Stimulated activated CD4-positive, alpha-beta T cell treated with anti-CD3 and anti-CD28 coated beads, Interleukin-15, amount 100 ng/mL, for 24 hours (primary cell): Measurements from ENCODE around the gene MRPL38.
"Not testable (repeated sequence)": the region's sequence is repeated elsewhere in the genome, so short reads cannot be mapped to it uniquely, and the experiment has no call there.

Experiments
- DNase-seq: peaks from one replicate; pipeline ENCODE4 v3.0.0-alpha.2; 2020

MRPL38 gene

GRCh38 chr17:75875182-75875939 is 29.3 kb downstream of the MRPL38 start:
- DNase-seq = no peak

GRCh38 chr17:75874323-75875181 is 30.1 kb downstream of the MRPL38 start:
- DNase-seq = no peak

GRCh38 chr17:75873587-75874322 is 30.9 kb downstream of the MRPL38 start:
- no peak for DNase-seq

GRCh38 chr17:75872434-75873351 is 32.0 kb downstream of the MRPL38 start:
- DNase-seq = peak; percentile 46

GRCh38 chr17:75870228-75870627 is 34.5 kb downstream of the MRPL38 start:
- not testable (repeated sequence) for DNase-seq

GRCh38 chr17:75869282-75870141 is 35.2 kb downstream of the MRPL38 start:
- no peak for DNase-seq

GRCh38 chr17:75868730-75869281 is 35.9 kb downstream of the MRPL38 start:
- not testable (repeated sequence) for DNase-seq

- DNase-seq = not testable (repeated sequence)
These were observed 39.1 kb downstream of the MRPL38 start for GRCh38 chr17:75865404-75866188.

GRCh38 chr17:75864887-75865286 is 39.8 kb downstream of the MRPL38 start:
- DNase-seq = not testable (repeated sequence)

GRCh38 chr17:75864448-75864871 is 40.2 kb downstream of the MRPL38 start:
- DNase-seq = peak; percentile 50

GRCh38 chr17:75861927-75862317 is 42.8 kb downstream of the MRPL38 start:
- no peak for DNase-seq

- DNase-seq = not testable (repeated sequence)
These were observed 45.3 kb downstream of the MRPL38 start for GRCh38 chr17:75859358-75859757.

GRCh38 chr17:75856062-75856756 is 48.5 kb downstream of the MRPL38 start:
- no peak for DNase-seq

GRCh38 chr17:75855310-75856061 is 49.2 kb downstream of the MRPL38 start, which contains the start of gene WBP2:
WBP2 (minus strand) TSS chr17:75855335; CDS start chr17:75855297, 38 bp downstream.
- peak; percentile 98 for DNase-seq

- DNase-seq = no peak
These were observed 49.8 kb downstream of the MRPL38 start for GRCh38 chr17:75854881-75855309.

GRCh38 chr17:75854101-75854748 is 50.5 kb downstream of the MRPL38 start:
- no peak for DNase-seq

- DNase-seq = no peak
These were observed 51.3 kb downstream of the MRPL38 start for GRCh38 chr17:75853433-75853832.

- DNase-seq = not testable (repeated sequence)
These were observed 53.0 kb downstream of the MRPL38 start for GRCh38 chr17:75851693-75851991.
